Measurements from ENCODE around the gene TMEM269. TPM values are rescaled to one million over a fixed set of nuclear protein-coding genes. Genes with fewer than 3 reads are reported as not detected.
A peak's percentile ranks its signal among the peaks of the same experiment; 100 is the strongest.

The TMEM269 gene
- total and polyA plus RNA-seq, 9 of the 15 experiments (the other 6 are each of a cell fraction or from before 2014, with no cell fraction given) = 0.09 to 0.49 (median 0.21) TPM

DNA sequence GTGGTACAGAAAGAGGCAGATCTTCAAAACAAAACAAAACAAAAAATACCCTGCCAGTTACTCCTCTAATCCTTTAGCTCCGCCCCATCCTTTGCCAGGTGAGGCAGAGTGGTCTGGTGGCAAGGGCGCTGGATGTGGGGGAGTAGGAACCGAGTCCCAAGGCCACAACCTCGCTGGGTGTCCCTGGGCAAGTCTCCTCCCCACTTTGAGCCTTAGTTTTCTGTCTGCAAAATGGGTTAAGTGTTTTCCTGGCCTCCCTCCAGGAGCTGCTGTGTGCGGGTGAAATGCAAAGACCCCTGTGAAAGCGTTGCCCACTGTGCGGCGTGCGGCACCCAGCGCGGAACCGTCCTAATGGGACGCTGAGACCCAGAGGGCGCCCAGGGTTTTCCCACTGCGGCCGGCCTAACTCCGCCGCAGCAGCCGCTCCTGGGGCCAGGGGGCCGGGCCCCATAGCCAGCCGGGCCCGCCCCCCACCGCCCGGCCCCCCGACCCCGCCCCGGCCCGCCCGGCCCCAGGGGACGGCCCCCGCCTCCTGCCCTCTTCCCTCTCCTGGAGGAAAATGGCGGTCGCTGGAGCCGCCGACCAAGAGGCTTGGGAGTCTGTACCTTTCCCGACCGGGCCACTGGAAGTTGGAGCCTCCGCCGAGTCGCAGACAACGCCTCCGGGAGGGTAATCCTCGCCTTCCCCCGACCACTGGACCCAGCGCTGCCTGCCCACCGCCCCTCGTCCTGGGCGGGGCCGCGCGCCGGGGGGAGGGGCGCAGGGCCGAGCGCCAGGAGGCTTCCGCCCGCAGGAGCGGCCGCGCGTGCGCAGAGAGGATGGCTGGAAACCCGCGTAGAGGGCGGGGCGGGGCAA lies 32.0 kb downstream of the TMEM269 start, which contains the start of the genes ERMAP and SVBP (continued):
- TF ChIP-seq CUX1 (CRISPR knock-in tag; IDR thresholded peaks at IDR 0.05) (no peak), JUNB (CRISPR knock-in tag; conservative IDR thresholded peaks at IDR 0.05) (no peak), RBM17 (IDR thresholded peaks at IDR 0.05; ENCODE audit: borderline replicate concordance, low read depth, low read length) (no peak), SIN3B (IDR thresholded peaks at IDR 0.05; ENCODE audit: low read depth) (peak; percentile 64; the same call in 1 of the 2 replicates), NCOA1 (IDR thresholded peaks at IDR 0.05; ENCODE audit: low read depth) (no peak), PTBP1 (IDR thresholded peaks at IDR 0.05; ENCODE audit: low read depth, low read length) (no peak), SIRT6 (IDR thresholded peaks at IDR 0.05; ENCODE audit: low read depth, low read length) (no peak), STAG1 (CRISPR knock-in tag; IDR thresholded peaks at IDR 0.05; ENCODE audit: borderline replicate concordance) (no peak), CSDE1 (IDR thresholded peaks at IDR 0.05) (no peak), ARID2 (IDR thresholded peaks at IDR 0.05) (no peak), XRCC4 (IDR thresholded peaks at IDR 0.05; ENCODE audit: extremely low read depth, insufficient read depth, insufficient read length) (no peak), ZNF717 (CRISPR knock-in tag; IDR thresholded peaks at IDR 0.05) (no peak), BCLAF1 (IDR thresholded peaks at IDR 0.05; ENCODE audit: borderline replicate concordance in 1 of 2, control insufficient read depth in 1 of 2, low read depth in 2 of 2, low read length in 1 of 2) (no peak), TEAD2 (tag; IDR thresholded peaks at IDR 0.05) (no peak), ASH1L (IDR thresholded peaks at IDR 0.05; ENCODE audit: borderline replicate concordance, low read depth, partially characterized antibody) (no peak), STAT5A (IDR thresholded peaks at IDR 0.05; ENCODE audit: borderline replicate concordance, low read length) (no peak), FOXA3 (CRISPR knock-in tag; conservative IDR thresholded peaks at IDR 0.05 in 1 of 2, IDR thresholded peaks at IDR 0.05 in 1 of 2) (no peak), ZC3H4 (CRISPR knock-in tag; IDR thresholded peaks at IDR 0.05; ENCODE audit: borderline replicate concordance) (no peak)
- TF ChIP-seq, protein P1, sequence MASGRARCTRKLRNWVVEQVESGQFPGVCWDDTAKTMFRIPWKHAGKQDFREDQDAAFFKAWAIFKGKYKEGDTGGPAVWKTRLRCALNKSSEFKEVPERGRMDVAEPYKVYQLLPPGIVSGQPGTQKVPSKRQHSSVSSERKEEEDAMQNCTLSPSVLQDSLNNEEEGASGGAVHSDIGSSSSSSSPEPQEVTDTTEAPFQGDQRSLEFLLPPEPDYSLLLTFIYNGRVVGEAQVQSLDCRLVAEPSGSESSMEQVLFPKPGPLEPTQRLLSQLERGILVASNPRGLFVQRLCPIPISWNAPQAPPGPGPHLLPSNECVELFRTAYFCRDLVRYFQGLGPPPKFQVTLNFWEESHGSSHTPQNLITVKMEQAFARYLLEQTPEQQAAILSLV (tag; IDR thresholded peaks at IDR 0.05) = no peak
